ENCODE results near the gene SPAG17. TPM values are rescaled to one million over a fixed set of nuclear protein-coding genes. Genes with fewer than 3 reads are reported as not detected.

Gene SPAG17
- total and polyA plus RNA-seq, 2 experiments from 2014 or later: 1.0 to 1.1 TPM

DNA sequence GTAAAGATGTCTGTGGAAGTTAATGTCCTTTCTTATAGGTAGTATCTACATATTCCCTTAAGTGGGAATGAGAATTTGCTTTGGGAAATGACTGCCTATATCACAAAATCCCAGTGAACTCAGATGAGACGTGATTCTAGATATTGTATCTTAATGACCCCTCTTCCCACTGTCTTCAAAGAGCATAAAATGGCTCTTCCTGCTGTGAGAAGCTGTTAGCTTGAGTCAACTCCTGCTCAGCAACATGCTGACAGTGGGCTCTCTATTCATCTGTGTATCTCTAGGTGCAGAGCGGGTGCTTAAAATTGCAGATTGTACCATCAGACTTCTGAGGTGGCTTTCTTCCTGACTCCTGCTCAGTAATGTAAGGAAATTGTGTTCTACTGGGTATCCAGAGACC, 100.6 kb downstream of the SPAG17 start:
- peak; percentile 25 for DNase-seq (ENCODE audit: low spot score)
- H3K27me3 Mint-ChIP-seq (ENCODE audit: insufficient read depth, low read depth, poor library complexity): peaks cover 3% of the 10 kb centered on the region
- H3K4me1 Mint-ChIP-seq: peaks cover 14% of the 10 kb centered on the region

More for the DNA sequence above, 100.6 kb downstream of the SPAG17 start:
- peaks cover 8% of the 10 kb centered on the region; the same call in 1 of the 2 replicates for H3K4me1 ChIP-seq (ENCODE audit: insufficient read depth)
- ATAC-seq: no peak; the same call in 2 of the 3 replicates
- H3K27ac ChIP-seq (ENCODE audit: low read depth): no peak overlapping the region
- Mint-ChIP-seq H3K9me3 (no peaks in the 10 kb centered on the region; the same call in 2 of the 3 replicates), H3K27ac (no peak overlapping the region), H3K36me3 (ENCODE audit: low read depth) (no peaks in the 10 kb centered on the region), H3K4me3 (no peak overlapping the region)
- no peaks in the 10 kb centered on the region for H3K9me2 ChIP-seq (ENCODE audit: insufficient read depth)
- no peaks in the 10 kb centered on the region for H4K20me1 ChIP-seq (replicated peaks; ENCODE audit: insufficient read depth)
- no peak overlapping the region for H3K4me3 ChIP-seq
- TF ChIP-seq ETS1 (IDR thresholded peaks at IDR 0.05) (no peak), EZH2 (IDR thresholded peaks at IDR 0.05; ENCODE audit: low read depth, unreplicated experiment) (no peak), ZNF331 (CRISPR knock-in tag; IDR thresholded peaks at IDR 0.05; ENCODE audit: low read depth) (no peak), STAT1 (IDR thresholded peaks at IDR 0.05; ENCODE audit: unreplicated experiment) (no peak), CREB1 (CRISPR knock-in tag; IDR thresholded peaks at IDR 0.05; ENCODE audit: low read depth) (no peak), ZNF462 (CRISPR knock-in tag; IDR thresholded peaks at IDR 0.05) (no peak), JUNB (IDR thresholded peaks at IDR 0.05; ENCODE audit: unreplicated experiment) (no peak), POLR2AphosphoS5 (IDR thresholded peaks at IDR 0.05; ENCODE audit: low read depth) (no peak), ZNF114 (CRISPR knock-in tag; IDR thresholded peaks at IDR 0.05) (no peak)
- no peaks in the 10 kb centered on the region for H3K36me3 ChIP-seq (ENCODE audit: insufficient read depth)
- H2AFZ ChIP-seq: no peak overlapping the region; the same call in 1 of the 2 replicates
- no peaks in the 10 kb centered on the region for H3K27me3 ChIP-seq (ENCODE audit: insufficient read depth)
- no peaks in the 10 kb centered on the region for H3F3A ChIP-seq (replicated peaks; ENCODE audit: low read depth)
- H3K79me2 ChIP-seq (replicated peaks; ENCODE audit: insufficient read depth): no peaks in the 10 kb centered on the region
- H3K4me2 ChIP-seq: peak overlapping the region; percentile 2; the same call in 1 of the 2 replicates
